Lung (tissue), 12 donors: ENCODE measurements around the gene C1QTNF7. TPM values are rescaled to one million over a fixed set of nuclear protein-coding genes. Genes with fewer than 3 reads are reported as not detected.
A peak's percentile ranks its signal among the peaks of the same experiment; 100 is the strongest.

ENCODE experiments used
- ATAC-seq: fragments of 200-7000 bp; cut with Tn5 transposase; one replicate; pipeline ENCODE4 v1.9.1; 2020; ENCODE audit warnings: moderate number of reproducible peaks; ENCODE audit not compliant: insufficient read depth, low FRiP score
- DNase-seq, 3 donors: peaks; one replicate each; pipeline ENCODE4 v3.0.0-alpha.2; 2013 to 2017
- H3K27ac ChIP-seq, 2 donors: one replicate each; pipeline ENCODE4 v1.5.1; 2013; ENCODE audit warnings: mild to moderate bottlenecking in 2 of 2, moderate library complexity in 2 of 2, control low read depth in 1 of 2, inconsistent platforms in 1 of 2, low read depth in 1 of 2, low read length in 1 of 2
- H3K27me3 ChIP-seq, 3 donors: one replicate each; pipeline ENCODE4 v1.5.1; 2013; ENCODE audit warnings: low read length in 2 of 3; ENCODE audit not compliant: control insufficient read depth in 3 of 3, insufficient read depth in 3 of 3
- H3K36me3 ChIP-seq, 4 donors: one replicate each; pipeline ENCODE4 v1.5.1; 2013; ENCODE audit warnings: low read length in 4 of 4, mild to moderate bottlenecking in 1 of 4, moderate library complexity in 1 of 4; ENCODE audit not compliant: control insufficient read depth in 4 of 4, insufficient read depth in 4 of 4
- H3K4me1 ChIP-seq, 5 donors: one replicate each; pipeline ENCODE4 v1.5.1; 2013; ENCODE audit warnings: low read length in 5 of 5, mild to moderate bottlenecking in 2 of 5, moderate library complexity in 1 of 5; ENCODE audit not compliant: control insufficient read depth in 5 of 5, insufficient read depth in 5 of 5
- H3K4me3 ChIP-seq: one replicate; pipeline ENCODE4 v1.5.1; 2013; ENCODE audit warnings: mild to moderate bottlenecking, control low read depth, moderate library complexity
- H3K9ac ChIP-seq, 2 donors: one replicate each; pipeline ENCODE4 v1.5.1; 2013; ENCODE audit warnings: low read length in 2 of 2, control low read depth in 1 of 2; ENCODE audit not compliant: insufficient read depth in 1 of 2
- H3K9me3 ChIP-seq, 4 donors: one replicate each; pipeline ENCODE4 v1.5.1; 2013; ENCODE audit warnings: low read length in 3 of 4, mild to moderate bottlenecking in 1 of 4, moderate library complexity in 1 of 4; ENCODE audit not compliant: control insufficient read depth in 4 of 4, insufficient read depth in 3 of 4
- WGBS, 2 donors: extraction: QIAGEN DNeasy Blood & Tissue Kit; methylation state at CpG; one replicate each; pipeline ENCODE4 v1.1.7; 2013; 5-methylcytosine and 5-hydroxymethylcytosine counted together
- polyA plus RNA-seq, 2 donors: library from polyadenylated mRNA; stranded (reverse); fragments of 200-250 nt; gene quantifications; one replicate each; pipeline ENCODE4 v1.2.1, GENCODE V29; 2013
- total RNA-seq, 2 donors: library from RNA; depleted of rRNA in 1 of 2; stranded (reverse); fragments of >200 nt in 1 of 2; gene quantifications; one replicate each; pipeline ENCODE4 v1.2.1, GENCODE V29; 2014 to 2021
- TF ChIP-seq, protein P1 (sequence below): IDR thresholded peaks from 2 replicates; pipeline ENCODE4 v1.5.1; 2012; ENCODE audit warnings: mild to moderate bottlenecking; ENCODE audit errors: control extremely low read depth, extremely low read depth
- donor health status: control.
- donor health status: control.
- donor health status: Bipolar disorder and iron deficiency.
- donor health status: healthy.
- donor health status: DM: yes; HTN: yes; CAD: no.

C1QTNF7 gene
- total and polyA plus RNA-seq, 4 donors = 0.38 to 10.5 (median 2.3) TPM

- DNase-seq (no peak), ATAC-seq (no peak)
- Histone ChIP-seq H3K36me3 (no peaks in the 10 kb centered on the region), H3K27ac (no peak overlapping the region), H3K9ac (no peak overlapping the region), H3K27me3 (no peaks in the 10 kb centered on the region), H3K4me3 (no peak overlapping the region), H3K9me3 (no peaks in the 10 kb centered on the region), H3K4me1 (peaks cover 0 to 8% (median 4%) of the 10 kb centered on the region in 5 donors)
- TF ChIP-seq, protein P1, sequence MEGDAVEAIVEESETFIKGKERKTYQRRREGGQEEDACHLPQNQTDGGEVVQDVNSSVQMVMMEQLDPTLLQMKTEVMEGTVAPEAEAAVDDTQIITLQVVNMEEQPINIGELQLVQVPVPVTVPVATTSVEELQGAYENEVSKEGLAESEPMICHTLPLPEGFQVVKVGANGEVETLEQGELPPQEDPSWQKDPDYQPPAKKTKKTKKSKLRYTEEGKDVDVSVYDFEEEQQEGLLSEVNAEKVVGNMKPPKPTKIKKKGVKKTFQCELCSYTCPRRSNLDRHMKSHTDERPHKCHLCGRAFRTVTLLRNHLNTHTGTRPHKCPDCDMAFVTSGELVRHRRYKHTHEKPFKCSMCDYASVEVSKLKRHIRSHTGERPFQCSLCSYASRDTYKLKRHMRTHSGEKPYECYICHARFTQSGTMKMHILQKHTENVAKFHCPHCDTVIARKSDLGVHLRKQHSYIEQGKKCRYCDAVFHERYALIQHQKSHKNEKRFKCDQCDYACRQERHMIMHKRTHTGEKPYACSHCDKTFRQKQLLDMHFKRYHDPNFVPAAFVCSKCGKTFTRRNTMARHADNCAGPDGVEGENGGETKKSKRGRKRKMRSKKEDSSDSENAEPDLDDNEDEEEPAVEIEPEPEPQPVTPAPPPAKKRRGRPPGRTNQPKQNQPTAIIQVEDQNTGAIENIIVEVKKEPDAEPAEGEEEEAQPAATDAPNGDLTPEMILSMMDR = no peak
Observed at GRCh38 chr4:15459706-15460105, 31.9 kb downstream of the C1QTNF7 start.

GRCh38 chr4:15466596-15466995 is 38.8 kb downstream of the C1QTNF7 start:
- H3K27me3 ChIP-seq = no peaks in the 10 kb centered on the region
- H3K9me3 ChIP-seq = no peaks in the 10 kb centered on the region
- peaks cover 0 to 10% (median 0%) of the 10 kb centered on the region in 5 donors for H3K4me1 ChIP-seq
- TF ChIP-seq, protein P1 = no peak
- H3K4me3 ChIP-seq = no peak overlapping the region
- WGBS, 2 donors = 52 to 55% methylated on average over 1 of the region's 1 CpG
- H3K9ac ChIP-seq = no peak overlapping the region
- no peak for DNase-seq
- no peak for ATAC-seq
- no peak overlapping the region for H3K27ac ChIP-seq
- no peaks in the 10 kb centered on the region for H3K36me3 ChIP-seq

DNA sequence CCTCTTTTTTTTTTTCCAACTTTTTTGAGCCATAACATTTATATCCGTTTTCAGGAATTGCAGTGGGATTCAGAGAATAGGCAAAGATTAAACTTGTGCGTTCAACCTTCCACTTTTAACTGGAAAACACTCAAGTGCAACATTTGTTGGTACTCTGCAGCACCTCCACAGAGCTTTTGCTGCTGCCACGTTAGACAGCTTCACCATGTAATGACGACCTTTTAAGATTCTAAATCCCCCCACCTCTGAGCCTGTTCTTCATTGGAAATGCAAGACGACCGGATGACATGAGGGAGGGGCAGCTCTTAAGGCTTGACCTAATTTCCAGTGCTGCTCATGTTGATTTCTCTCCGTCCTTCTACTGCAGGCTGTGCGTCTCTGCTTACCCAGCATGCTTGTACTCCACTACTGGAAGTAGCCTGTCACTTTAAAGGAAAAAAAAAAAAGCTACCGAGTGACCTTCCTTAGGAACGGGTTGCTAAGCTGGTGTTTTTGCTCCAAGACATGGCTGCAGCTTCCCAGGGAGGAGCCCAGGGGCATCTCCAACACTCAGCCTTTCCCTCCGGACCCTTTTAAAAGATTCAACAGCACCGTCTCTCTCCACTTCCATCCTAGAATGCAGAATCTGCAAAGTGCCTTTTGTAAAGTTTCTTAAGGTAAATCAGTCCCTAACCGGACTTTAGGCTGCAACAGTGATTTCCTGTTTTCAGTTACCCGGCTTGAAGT is 41.7 kb downstream of the C1QTNF7 start, which contains the start of gene CC2D2A:
Gene CC2D2A, plus strand, starts transcription at position 481 of the 726 bp plus-strand sequence. CDS start 6,051 bp downstream, outside the sequence.
- Histone ChIP-seq H3K4me3 (peak within 1 kb of the TSS; percentile 42), H3K9me3 (no peaks in the 10 kb centered on the region), H3K27me3 (no peaks in the 10 kb centered on the region), H3K4me1 (peaks cover 0 to 10% (median 0%) of the 10 kb centered on the region in 5 donors), H3K36me3 (no peaks in the 10 kb centered on the region), H3K9ac (peak within 1 kb of the TSS; percentile 44 to 75), H3K27ac (peak within 1 kb of the TSS; percentile 55 to 64)
- DNase-seq (peak; percentile 68 to 87 (median 87)), ATAC-seq (peak; percentile 88)
- TF ChIP-seq, protein P1 = no peak
- 6 to 8% methylated on average over 14 of the region's 14 CpGs for WGBS, 2 donors

DNA sequence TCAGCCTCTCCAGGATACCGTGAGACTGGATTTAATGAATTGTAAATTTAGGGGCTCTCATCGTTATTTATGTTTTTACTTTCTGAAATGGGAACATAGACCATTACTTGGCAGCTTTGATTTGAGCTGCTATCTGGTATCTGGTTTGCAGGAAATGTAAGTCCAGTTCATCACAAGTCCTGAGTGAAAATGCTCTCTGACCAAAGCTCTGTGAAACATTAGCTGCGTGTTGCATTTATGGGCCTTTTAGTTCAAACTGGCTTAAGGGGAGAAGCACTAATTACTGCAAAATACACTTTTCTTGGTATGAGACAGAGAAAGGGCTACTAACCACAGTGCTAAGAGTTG is 42.3 kb downstream of the C1QTNF7 start:
- no peaks in the 10 kb centered on the region for H3K36me3 ChIP-seq
- peaks cover 0 to 10% (median 0%) of the 10 kb centered on the region in 5 donors for H3K4me1 ChIP-seq
- no peaks in the 10 kb centered on the region for H3K9me3 ChIP-seq
- peak overlapping the region; percentile 42 for H3K4me3 ChIP-seq
- ATAC-seq (peak; percentile 15), DNase-seq (peak in 1 of 3 donors; percentile 44)
- H3K27ac ChIP-seq = peak overlapping the region; percentile 55 to 64
- TF ChIP-seq, protein P1 = no peak
- H3K9ac ChIP-seq = peak overlapping the region; percentile 44 to 75
- WGBS, 2 donors = 3 to 5% methylated on average over 3 of the region's 3 CpGs
- no peaks in the 10 kb centered on the region for H3K27me3 ChIP-seq
